ENCODE data around the gene RNU7-1.

GRCh38 chr12:6950401-6950801, 6.8 kb downstream of the RNU7-1 start:
- TF ChIP-seq POLR2AphosphoS5 (IDR thresholded peaks at IDR 0.05; ENCODE audit: control insufficient read depth, insufficient read depth, low read depth, low read length) (no peak), SMARCC2 (IDR thresholded peaks at IDR 0.05; ENCODE audit: low read depth) (no peak), CTCF (IDR thresholded peaks at IDR 0.05 in 2 of 3, conservative IDR thresholded peaks at IDR 0.05 in 1 of 3; ENCODE audit: insufficient read depth in 2 of 3, low read depth in 1 of 3, low read length in 3 of 3) (peak; percentile 43 to 60 (median 53)), SNIP1 (IDR thresholded peaks at IDR 0.05; ENCODE audit: low read depth) (no peak), CUX1 (CRISPR knock-in tag; IDR thresholded peaks at IDR 0.05) (no peak), EP300 (IDR thresholded peaks at IDR 0.05; ENCODE audit: low read length) (no peak), ZNF282 (CRISPR knock-in tag; IDR thresholded peaks at IDR 0.05) (no peak), TEAD4 (IDR thresholded peaks at IDR 0.05; ENCODE audit: low read length) (no peak), TEAD4 (CRISPR knock-in tag; IDR thresholded peaks at IDR 0.05; ENCODE audit: borderline replicate concordance) (no peak), HBP1 (CRISPR knock-in tag; IDR thresholded peaks at IDR 0.05) (no peak), SRSF3 (IDR thresholded peaks at IDR 0.05; ENCODE audit: insufficient read depth, low read length) (no peak), ELF4 (CRISPR knock-in tag; IDR thresholded peaks at IDR 0.05) (no peak), MYNN (IDR thresholded peaks at IDR 0.05) (no peak), MYNN (CRISPR knock-in tag; IDR thresholded peaks at IDR 0.05) (no peak)

All from K562 (cell line).